Measurements from ENCODE around the gene ENTHD1. TPM values are rescaled to one million over a fixed set of nuclear protein-coding genes. Genes with fewer than 3 reads are reported as not detected.

The ENTHD1 gene
- total RNA-seq, 1 donor = not detected

- no peak for TF ChIP-seq CTCF (IDR thresholded peaks at IDR 0.05; ENCODE audit: extremely low read depth, low read depth, low read length)
- Histone ChIP-seq H3K36me3 (ENCODE audit: insufficient read depth, low read length) (no peaks in the 10 kb centered on the region), H3K4me1 (ENCODE audit: insufficient read depth, low read length) (no peaks in the 10 kb centered on the region), H3K4me2 (ENCODE audit: insufficient read depth, low read length) (no peak overlapping the region), H4K20me1 (ENCODE audit: insufficient read depth, low read length) (no peaks in the 10 kb centered on the region), H3K79me2 (ENCODE audit: insufficient read depth, low read length) (no peaks in the 10 kb centered on the region), H3K4me3 (ENCODE audit: insufficient read depth, low read length) (no peak overlapping the region), H3K27me3 (ENCODE audit: insufficient read depth, low read length) (peaks cover 19% of the 10 kb centered on the region), H3K9me3 (ENCODE audit: low read depth, low read length) (no peaks in the 10 kb centered on the region), H2AFZ (ENCODE audit: low read length) (no peak overlapping the region), H3K27ac (ENCODE audit: low read depth, low read length) (no peak overlapping the region)
- no peak for DNase-seq (ENCODE audit: insufficient read length, low spot score, missing footprints)
These were observed 90.9 kb downstream of the ENTHD1 start for GRCh38 chr22:39802682-39803081.

- Histone ChIP-seq H3K79me2 (ENCODE audit: insufficient read depth, low read length) (no peaks in the 10 kb centered on the region), H3K27ac (ENCODE audit: low read depth, low read length) (no peak overlapping the region), H3K36me3 (ENCODE audit: insufficient read depth, low read length) (no peaks in the 10 kb centered on the region), H3K27me3 (ENCODE audit: insufficient read depth, low read length) (peaks cover 9% of the 10 kb centered on the region), H3K9me3 (ENCODE audit: low read depth, low read length) (no peaks in the 10 kb centered on the region), H3K4me1 (ENCODE audit: insufficient read depth, low read length) (no peaks in the 10 kb centered on the region), H3K4me3 (ENCODE audit: insufficient read depth, low read length) (no peak overlapping the region), H4K20me1 (ENCODE audit: insufficient read depth, low read length) (no peaks in the 10 kb centered on the region), H2AFZ (ENCODE audit: low read length) (no peak overlapping the region), H3K4me2 (ENCODE audit: insufficient read depth, low read length) (no peak overlapping the region)
- no peak for TF ChIP-seq CTCF (IDR thresholded peaks at IDR 0.05; ENCODE audit: extremely low read depth, low read depth, low read length)
- no peak for DNase-seq (ENCODE audit: insufficient read length, low spot score, missing footprints)
These were observed 92.6 kb downstream of the ENTHD1 start for GRCh38 chr22:39800790-39801520.

- Histone ChIP-seq H3K4me3 (ENCODE audit: insufficient read depth, low read length) (no peak overlapping the region), H3K27me3 (ENCODE audit: insufficient read depth, low read length) (no peaks in the 10 kb centered on the region), H3K79me2 (ENCODE audit: insufficient read depth, low read length) (no peaks in the 10 kb centered on the region), H2AFZ (ENCODE audit: low read length) (no peak overlapping the region), H3K4me1 (ENCODE audit: insufficient read depth, low read length) (no peaks in the 10 kb centered on the region), H3K36me3 (ENCODE audit: insufficient read depth, low read length) (no peaks in the 10 kb centered on the region), H4K20me1 (ENCODE audit: insufficient read depth, low read length) (no peaks in the 10 kb centered on the region), H3K27ac (ENCODE audit: low read depth, low read length) (no peak overlapping the region), H3K4me2 (ENCODE audit: insufficient read depth, low read length) (no peak overlapping the region), H3K9me3 (ENCODE audit: low read depth, low read length) (no peaks in the 10 kb centered on the region)
- no peak for DNase-seq (ENCODE audit: insufficient read length, low spot score, missing footprints)
- no peak for TF ChIP-seq CTCF (IDR thresholded peaks at IDR 0.05; ENCODE audit: extremely low read depth, low read depth, low read length)
These were observed 95.9 kb downstream of the ENTHD1 start for GRCh38 chr22:39797528-39798147.

GRCh38 chr22:39789788-39790187 lies 103.8 kb downstream of the ENTHD1 start:
- Histone ChIP-seq H2AFZ (ENCODE audit: low read length) (no peak overlapping the region), H3K27ac (ENCODE audit: low read depth, low read length) (no peak overlapping the region), H3K9me3 (ENCODE audit: low read depth, low read length) (no peaks in the 10 kb centered on the region), H3K79me2 (ENCODE audit: insufficient read depth, low read length) (no peaks in the 10 kb centered on the region), H3K4me2 (ENCODE audit: insufficient read depth, low read length) (no peak overlapping the region), H3K4me1 (ENCODE audit: insufficient read depth, low read length) (no peaks in the 10 kb centered on the region), H4K20me1 (ENCODE audit: insufficient read depth, low read length) (no peaks in the 10 kb centered on the region), H3K27me3 (ENCODE audit: insufficient read depth, low read length) (peaks cover 8% of the 10 kb centered on the region), H3K36me3 (ENCODE audit: insufficient read depth, low read length) (no peaks in the 10 kb centered on the region), H3K4me3 (ENCODE audit: insufficient read depth, low read length) (no peak overlapping the region)
- no peak for TF ChIP-seq CTCF (IDR thresholded peaks at IDR 0.05; ENCODE audit: extremely low read depth, low read depth, low read length)
- DNase-seq (ENCODE audit: insufficient read length, low spot score, missing footprints) = no peak
